Loucy (cell line): ENCODE measurements around the gene INPP4A.

ENCODE experiments used
- H2AFZ ChIP-seq: fragments of 200-600 bp; sonication (generic); 2 replicates; pipeline ENCODE4 v1.6.0; 2016; ENCODE audit warnings: antibody characterized with exemption, mild to moderate bottlenecking, low read length, moderate library complexity
- H3F3A ChIP-seq: fragments of 200-600 bp; 2 replicates; pipeline ENCODE4 v1.6.0; 2016; ENCODE audit warnings: antibody characterized with exemption, low read depth, mild to moderate bottlenecking
- H3K27me3 ChIP-seq: fragments of 200-600 bp; sonication (generic); 2 replicates; pipeline ENCODE4 v1.6.1; 2014; ENCODE audit warnings: low read length, mild to moderate bottlenecking; ENCODE audit not compliant: insufficient read depth, poor library complexity, severe bottlenecking
- H3K36me3 ChIP-seq: fragments of 200-600 bp; sonication (generic); 2 replicates; pipeline ENCODE4 v1.6.1; 2016; ENCODE audit warnings: low read length; ENCODE audit not compliant: insufficient read depth
- H3K4me1 ChIP-seq: fragments of 200-600 bp; sonication (generic); 2 replicates; pipeline ENCODE4 v1.5.1; 2014; ENCODE audit warnings: low read length, mild to moderate bottlenecking; ENCODE audit not compliant: insufficient read depth, poor library complexity, severe bottlenecking
- H3K4me2 ChIP-seq: fragments of 200-600 bp; sonication (generic); 2 replicates; pipeline ENCODE4 v1.6.0; 2014; ENCODE audit warnings: antibody characterized with exemption, low read length, low read depth, mild to moderate bottlenecking; ENCODE audit not compliant: poor library complexity, severe bottlenecking
- H3K4me3 ChIP-seq: fragments of 200-600 bp; sonication (generic); 2 replicates; pipeline ENCODE4 v1.5.1; 2014; ENCODE audit warnings: low read length, mild to moderate bottlenecking, mixed read lengths; ENCODE audit not compliant: poor library complexity, severe bottlenecking
- H3K79me2 ChIP-seq: fragments of 200-600 bp; sonication (generic); 2 replicates; pipeline ENCODE4 v1.6.1; 2014; ENCODE audit warnings: low read length; ENCODE audit not compliant: insufficient read depth
- H3K9ac ChIP-seq: fragments of 200-600 bp; sonication (generic); 2 replicates; pipeline ENCODE4 v1.6.0; 2014; ENCODE audit warnings: mild to moderate bottlenecking, low read depth, low read length, moderate library complexity; ENCODE audit not compliant: poor library complexity, severe bottlenecking
- H3K9me2 ChIP-seq: fragments of 200-600 bp; sonication (generic); replicated peaks from 2 replicates; pipeline ENCODE4 v1.6.1; 2016; ENCODE audit warnings: low read depth, low read length, mixed read lengths
- H3K9me3 ChIP-seq: fragments of 200-600 bp; sonication (generic); 2 replicates; pipeline ENCODE4 v1.6.1; 2014; ENCODE audit warnings: mild to moderate bottlenecking, antibody characterized with exemption, low read length, low read depth; ENCODE audit not compliant: insufficient read depth
- H4K20me1 ChIP-seq: fragments of 200-600 bp; sonication (generic); 2 replicates; pipeline ENCODE4 v1.6.0; 2014; ENCODE audit warnings: antibody characterized with exemption, low read length, mild to moderate bottlenecking; ENCODE audit not compliant: insufficient read depth, poor library complexity, severe bottlenecking
- EZH2phosphoT487 ChIP-seq: fragments of 200-600 bp; IDR thresholded peaks from 2 replicates; pipeline ENCODE4 v1.6.1; 2018; ENCODE audit warnings: antibody characterized with exemption, mild to moderate bottlenecking, moderate library complexity, borderline replicate concordance
- TF ChIP-seq, protein P1 (sequence below): fragments of 200-600 bp; sonication (generic); conservative IDR thresholded peaks from 2 replicates; pipeline ENCODE4 v1.5.1; 2014; ENCODE audit warnings: mild to moderate bottlenecking, antibody characterized with exemption, low read length

The INPP4A gene

DNA sequence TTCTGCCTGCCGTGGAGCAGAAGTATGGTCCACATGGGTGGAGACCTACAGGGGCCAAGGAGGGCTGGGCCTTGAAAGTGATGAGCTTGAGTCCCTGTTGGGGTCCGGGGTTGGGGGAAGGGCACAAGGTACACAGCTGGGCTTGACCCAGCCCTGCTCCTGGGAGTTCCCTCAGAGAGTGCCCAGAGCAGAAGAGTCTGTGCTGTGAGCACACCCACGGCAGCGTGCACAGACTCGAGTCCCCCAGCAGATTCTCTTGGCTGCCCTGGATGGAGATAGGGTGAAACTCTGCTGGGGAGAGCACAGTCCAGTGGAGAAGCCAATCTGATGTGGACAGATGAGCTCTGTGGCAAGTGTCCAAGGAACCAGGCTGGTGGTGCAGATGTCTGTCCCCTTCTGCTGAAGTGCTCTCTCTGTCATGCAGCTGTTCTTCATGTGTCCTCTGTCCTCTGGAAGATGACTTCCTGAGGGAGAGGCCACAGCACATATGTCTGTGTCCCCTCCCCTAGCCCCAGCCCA lies 27.5 kb downstream of the INPP4A start:
- Histone ChIP-seq H3K4me1 (peaks cover 56% of the 10 kb centered on the region), H3K36me3 (no peaks in the 10 kb centered on the region), H3K9me3 (no peaks in the 10 kb centered on the region), H3K4me3 (no peak overlapping the region), H2AFZ (no peak overlapping the region), H3K27me3 (no peaks in the 10 kb centered on the region), H4K20me1 (no peaks in the 10 kb centered on the region), H3K9ac (no peak overlapping the region), H3K9me2 (no peaks in the 10 kb centered on the region), H3K4me2 (no peak overlapping the region), H3K79me2 (peaks cover 96% of the 10 kb centered on the region), H3F3A (no peaks in the 10 kb centered on the region)
- TF ChIP-seq EZH2phosphoT487, result no peak
- TF ChIP-seq, protein P1, sequence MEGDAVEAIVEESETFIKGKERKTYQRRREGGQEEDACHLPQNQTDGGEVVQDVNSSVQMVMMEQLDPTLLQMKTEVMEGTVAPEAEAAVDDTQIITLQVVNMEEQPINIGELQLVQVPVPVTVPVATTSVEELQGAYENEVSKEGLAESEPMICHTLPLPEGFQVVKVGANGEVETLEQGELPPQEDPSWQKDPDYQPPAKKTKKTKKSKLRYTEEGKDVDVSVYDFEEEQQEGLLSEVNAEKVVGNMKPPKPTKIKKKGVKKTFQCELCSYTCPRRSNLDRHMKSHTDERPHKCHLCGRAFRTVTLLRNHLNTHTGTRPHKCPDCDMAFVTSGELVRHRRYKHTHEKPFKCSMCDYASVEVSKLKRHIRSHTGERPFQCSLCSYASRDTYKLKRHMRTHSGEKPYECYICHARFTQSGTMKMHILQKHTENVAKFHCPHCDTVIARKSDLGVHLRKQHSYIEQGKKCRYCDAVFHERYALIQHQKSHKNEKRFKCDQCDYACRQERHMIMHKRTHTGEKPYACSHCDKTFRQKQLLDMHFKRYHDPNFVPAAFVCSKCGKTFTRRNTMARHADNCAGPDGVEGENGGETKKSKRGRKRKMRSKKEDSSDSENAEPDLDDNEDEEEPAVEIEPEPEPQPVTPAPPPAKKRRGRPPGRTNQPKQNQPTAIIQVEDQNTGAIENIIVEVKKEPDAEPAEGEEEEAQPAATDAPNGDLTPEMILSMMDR, result no peak

GRCh38 chr2:98472961-98473746 lies 28.5 kb downstream of the INPP4A start:
- TF ChIP-seq EZH2phosphoT487, result no peak
- TF ChIP-seq, protein P1, result no peak
- no peaks in the 10 kb centered on the region for H3K36me3 ChIP-seq
- H3K4me2 ChIP-seq, result no peak overlapping the region
- H3K79me2 ChIP-seq, result peaks cover 96% of the 10 kb centered on the region
- peaks cover 48% of the 10 kb centered on the region for H3K4me1 ChIP-seq
- H3K9me3 ChIP-seq, result no peaks in the 10 kb centered on the region
- no peak overlapping the region for H3K9ac ChIP-seq
- peaks cover 8% of the 10 kb centered on the region for H4K20me1 ChIP-seq
- H3K27me3 ChIP-seq, result no peaks in the 10 kb centered on the region
- H3F3A ChIP-seq, result no peaks in the 10 kb centered on the region
- no peak overlapping the region for H2AFZ ChIP-seq
- no peaks in the 10 kb centered on the region for H3K9me2 ChIP-seq
- H3K4me3 ChIP-seq, result no peak overlapping the region

DNA sequence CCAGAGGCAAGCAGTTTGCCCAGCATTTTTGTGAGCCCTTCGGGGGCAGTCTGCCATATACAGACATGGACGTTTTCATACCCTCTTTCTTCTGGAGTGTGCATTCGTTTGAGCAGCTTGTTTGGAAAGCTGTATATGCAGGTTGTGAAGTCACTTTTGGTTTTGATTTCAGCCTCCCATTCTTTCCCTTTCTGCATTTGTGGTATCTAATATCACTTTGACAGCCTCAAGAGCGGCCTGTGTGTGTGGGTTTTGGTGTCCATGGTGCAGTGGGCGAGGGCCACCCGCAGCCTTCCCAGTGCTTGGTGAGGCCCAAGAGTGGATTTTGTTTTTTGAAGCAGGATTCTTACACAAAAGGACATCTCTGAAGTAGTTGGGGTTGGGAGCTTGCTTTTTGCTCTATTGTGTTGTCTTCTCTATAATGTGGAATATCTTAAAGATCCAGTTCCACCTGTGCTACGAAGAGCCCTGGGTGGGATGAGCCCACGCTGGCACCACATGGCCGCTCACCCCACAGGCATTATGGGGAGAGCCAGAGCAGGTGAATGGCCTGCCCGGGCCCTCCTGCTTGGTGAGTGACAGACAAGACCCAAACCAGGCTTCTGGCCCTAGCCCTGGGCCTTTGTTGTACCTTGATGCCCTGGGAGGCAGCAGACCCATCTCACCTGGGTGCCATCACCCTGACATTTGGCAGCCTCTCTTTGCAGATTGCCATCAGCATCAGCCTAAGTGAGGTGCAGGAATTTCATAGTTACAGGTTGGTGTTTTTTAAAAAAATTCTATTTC lies 29.5 kb downstream of the INPP4A start:
- Histone ChIP-seq H3K36me3 (no peaks in the 10 kb centered on the region), H2AFZ (no peak overlapping the region), H3K27me3 (no peaks in the 10 kb centered on the region), H4K20me1 (peaks cover 14% of the 10 kb centered on the region), H3K4me2 (no peak overlapping the region), H3F3A (no peaks in the 10 kb centered on the region), H3K4me1 (peaks cover 52% of the 10 kb centered on the region), H3K4me3 (no peak overlapping the region), H3K79me2 (peaks cover 95% of the 10 kb centered on the region; the same call in 1 of the 2 replicates), H3K9ac (no peak overlapping the region), H3K9me2 (no peaks in the 10 kb centered on the region), H3K9me3 (no peaks in the 10 kb centered on the region)
- no peak for TF ChIP-seq EZH2phosphoT487
- TF ChIP-seq, protein P1, result no peak
